Measurements from ENCODE around the gene FBXW8. TPM values are rescaled to one million over a fixed set of nuclear protein-coding genes. Genes with fewer than 3 reads are reported as not detected.

The FBXW8 gene
- total RNA-seq, 6 experiments from 2014 or later: 4.5 to 9.6 (median 6.3) TPM

DNA sequence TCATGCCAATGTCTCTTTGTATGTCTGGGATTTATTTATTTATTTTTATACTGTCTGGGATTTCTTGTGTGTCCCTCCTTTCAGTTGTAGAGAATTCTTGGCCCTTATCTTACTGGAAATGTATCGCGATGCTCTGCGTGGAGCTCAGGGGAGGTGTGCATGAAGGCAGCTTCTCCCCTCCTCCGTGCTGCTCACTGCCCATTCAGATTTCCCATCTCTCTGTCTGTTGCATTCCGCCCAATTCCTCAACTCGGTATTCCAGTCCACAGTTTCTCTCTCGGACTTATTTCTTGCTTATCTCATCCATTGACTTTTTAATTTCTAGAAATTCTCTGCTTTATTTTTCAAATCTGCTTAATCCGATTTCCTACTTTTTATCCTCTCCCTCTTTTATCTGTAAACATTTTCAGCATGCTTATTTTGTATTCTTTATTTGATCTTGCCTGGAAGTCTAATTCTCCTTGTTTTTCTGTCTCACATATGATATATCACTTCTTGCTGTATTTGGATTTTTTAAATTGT, 93.2 kb downstream of the FBXW8 start:
- ATAC-seq (no peak), DNase-seq (no peak)
- H3K4me3 ChIP-seq: no peak overlapping the region
- H3K9me3 ChIP-seq: no peaks in the 10 kb centered on the region
- intact Hi-C loops (cut with DNase I): no loop called here
- WGBS (ENCODE audit: insufficient coverage, low coverage, low lambda C conversion rate, missing lambda C conversion rate): 82% methylated on average over 7 of the region's 8 CpGs
- no peak for TF ChIP-seq POLR2A (IDR thresholded peaks at IDR 0.05)
- TF ChIP-seq, protein P1, sequence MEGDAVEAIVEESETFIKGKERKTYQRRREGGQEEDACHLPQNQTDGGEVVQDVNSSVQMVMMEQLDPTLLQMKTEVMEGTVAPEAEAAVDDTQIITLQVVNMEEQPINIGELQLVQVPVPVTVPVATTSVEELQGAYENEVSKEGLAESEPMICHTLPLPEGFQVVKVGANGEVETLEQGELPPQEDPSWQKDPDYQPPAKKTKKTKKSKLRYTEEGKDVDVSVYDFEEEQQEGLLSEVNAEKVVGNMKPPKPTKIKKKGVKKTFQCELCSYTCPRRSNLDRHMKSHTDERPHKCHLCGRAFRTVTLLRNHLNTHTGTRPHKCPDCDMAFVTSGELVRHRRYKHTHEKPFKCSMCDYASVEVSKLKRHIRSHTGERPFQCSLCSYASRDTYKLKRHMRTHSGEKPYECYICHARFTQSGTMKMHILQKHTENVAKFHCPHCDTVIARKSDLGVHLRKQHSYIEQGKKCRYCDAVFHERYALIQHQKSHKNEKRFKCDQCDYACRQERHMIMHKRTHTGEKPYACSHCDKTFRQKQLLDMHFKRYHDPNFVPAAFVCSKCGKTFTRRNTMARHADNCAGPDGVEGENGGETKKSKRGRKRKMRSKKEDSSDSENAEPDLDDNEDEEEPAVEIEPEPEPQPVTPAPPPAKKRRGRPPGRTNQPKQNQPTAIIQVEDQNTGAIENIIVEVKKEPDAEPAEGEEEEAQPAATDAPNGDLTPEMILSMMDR (IDR thresholded peaks at IDR 0.05): no peak
- H3K4me1 ChIP-seq: no peaks in the 10 kb centered on the region
- H3K27ac ChIP-seq: no peak overlapping the region
- no peaks in the 10 kb centered on the region for H3K27me3 ChIP-seq
- H3K36me3 ChIP-seq: peaks cover 0 to 5% (median under 1%) of the 10 kb centered on the region in 4 donors

DNA sequence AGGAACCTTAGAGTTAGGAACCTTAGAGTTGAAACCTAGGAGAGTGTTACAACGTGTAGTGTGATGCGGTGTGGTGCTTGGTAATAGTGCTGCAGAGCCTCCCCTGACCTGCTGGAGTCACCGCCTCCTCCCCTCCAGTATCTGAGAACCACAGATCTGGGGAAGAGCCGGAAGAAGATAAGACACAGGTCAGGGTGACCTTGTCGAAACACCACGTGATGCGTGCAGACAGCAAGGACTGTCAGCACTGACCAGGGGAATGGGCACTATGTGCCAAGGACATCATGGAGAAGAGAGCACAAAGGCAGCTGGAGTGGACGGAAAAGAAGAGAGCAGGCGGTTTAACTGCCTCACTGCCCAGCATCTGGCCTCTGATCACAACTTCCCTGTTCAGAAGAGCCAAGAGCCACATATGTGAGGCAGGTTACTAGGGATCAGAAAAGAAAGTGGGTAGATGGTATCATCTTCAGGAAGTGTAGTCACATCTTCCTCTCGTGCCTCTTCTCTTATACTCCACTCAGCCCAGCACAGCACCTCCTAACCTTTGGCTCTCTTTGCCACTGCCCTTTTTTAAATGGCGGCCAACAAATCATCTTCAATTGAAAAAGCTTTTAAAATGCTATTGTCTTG, 94.8 kb downstream of the FBXW8 start:
- TF ChIP-seq POLR2A (IDR thresholded peaks at IDR 0.05): no peak
- Histone ChIP-seq H3K4me1 (no peaks in the 10 kb centered on the region), H3K9me3 (no peaks in the 10 kb centered on the region), H3K4me3 (no peak overlapping the region), H3K27ac (no peak overlapping the region), H3K36me3 (peaks cover 0 to 5% (median under 1%) of the 10 kb centered on the region in 4 donors), H3K27me3 (no peaks in the 10 kb centered on the region)
- ATAC-seq (no peak), DNase-seq (no peak)
- 90% methylated on average over 8 of the region's 11 CpGs for WGBS (ENCODE audit: insufficient coverage, low coverage, low lambda C conversion rate, missing lambda C conversion rate)
- intact Hi-C loops (cut with DNase I): no loop called here

DNA sequence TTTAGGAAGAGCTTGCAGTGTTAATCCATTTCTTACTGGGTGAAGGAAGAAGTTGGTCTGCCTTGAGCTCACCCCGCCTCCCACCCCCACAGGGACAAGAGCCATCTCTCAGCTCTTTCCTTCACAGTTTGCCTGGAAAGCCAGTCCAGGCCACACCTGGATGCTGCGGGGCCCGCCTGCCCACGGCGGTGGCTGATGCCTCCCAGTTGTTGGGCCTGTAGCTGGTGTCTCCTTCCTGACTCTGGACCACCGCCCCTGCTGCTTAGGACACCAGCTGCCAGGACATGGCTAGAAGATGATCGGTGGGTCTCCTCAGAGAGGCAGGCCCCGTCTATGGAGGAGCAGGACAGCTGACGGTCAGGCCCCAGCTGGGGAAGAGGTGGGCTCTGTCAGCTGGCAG, 95.6 kb downstream of the FBXW8 start:
- WGBS (ENCODE audit: insufficient coverage, low coverage, low lambda C conversion rate, missing lambda C conversion rate): 91% methylated on average over 4 of the region's 9 CpGs
- H3K4me1 ChIP-seq: no peaks in the 10 kb centered on the region
- ATAC-seq (no peak), DNase-seq (no peak)
- H3K36me3 ChIP-seq: peaks cover 0 to 5% (median under 1%) of the 10 kb centered on the region in 4 donors
- TF ChIP-seq, protein P1 (IDR thresholded peaks at IDR 0.05): no peak
- no peak for TF ChIP-seq POLR2A (IDR thresholded peaks at IDR 0.05)
- no peak overlapping the region for H3K27ac ChIP-seq
- H3K9me3 ChIP-seq: no peaks in the 10 kb centered on the region
- intact Hi-C loops (cut with DNase I): no loop called here
- no peak overlapping the region for H3K4me3 ChIP-seq
- no peaks in the 10 kb centered on the region for H3K27me3 ChIP-seq

DNA sequence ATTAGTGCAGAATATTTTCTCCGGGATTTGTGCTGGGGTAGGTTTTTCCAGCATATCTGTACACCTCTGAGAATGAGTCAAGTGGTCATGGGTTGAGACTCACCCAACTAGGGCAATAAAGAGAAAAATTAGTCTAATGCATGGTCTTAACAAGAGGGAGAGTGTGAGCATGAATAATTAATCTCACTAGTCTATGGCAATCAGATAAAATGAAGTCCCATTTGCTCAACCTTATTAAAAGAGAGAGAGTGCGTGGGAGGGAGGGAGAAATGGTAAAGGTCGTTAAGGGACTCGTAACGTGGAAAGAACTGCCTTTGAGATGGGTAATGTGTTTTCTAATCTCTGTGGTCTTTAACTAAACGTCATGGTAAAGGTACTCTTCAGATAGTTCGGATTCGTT, 96.8 kb downstream of the FBXW8 start:
- DNase-seq (no peak), ATAC-seq (no peak)
- TF ChIP-seq, protein P1 (IDR thresholded peaks at IDR 0.05): no peak
- no peak for TF ChIP-seq POLR2A (IDR thresholded peaks at IDR 0.05)
- no peaks in the 10 kb centered on the region for H3K9me3 ChIP-seq
- intact Hi-C loops (cut with DNase I): no loop called here
- H3K27me3 ChIP-seq: no peaks in the 10 kb centered on the region
- no peak overlapping the region for H3K4me3 ChIP-seq
- no peaks in the 10 kb centered on the region for H3K4me1 ChIP-seq
- H3K27ac ChIP-seq: no peak overlapping the region
- peaks cover 0 to 5% (median 0%) of the 10 kb centered on the region in 4 donors for H3K36me3 ChIP-seq
- WGBS (ENCODE audit: insufficient coverage, low coverage, low lambda C conversion rate, missing lambda C conversion rate): 92% methylated on average over 8 of the region's 8 CpGs

DNA sequence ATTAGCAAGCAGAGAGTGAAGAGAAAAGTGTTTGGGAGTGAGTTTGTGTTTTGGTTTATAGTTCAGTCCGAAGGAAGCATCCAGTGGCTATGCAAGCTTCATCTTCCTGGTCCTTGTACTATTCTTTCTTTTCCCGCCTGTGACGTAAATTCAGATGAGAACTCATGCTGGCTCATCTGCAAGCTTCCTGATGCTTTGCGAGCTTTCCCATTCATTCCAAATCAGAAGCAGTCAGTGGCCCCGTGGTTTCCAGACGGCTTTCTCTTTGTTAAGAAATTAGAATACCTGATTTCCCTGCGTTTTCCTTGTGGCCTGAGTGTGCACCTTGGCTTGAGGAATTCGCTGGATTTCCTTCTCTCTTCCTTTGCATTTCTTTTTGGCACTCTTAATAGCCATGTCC, 99.0 kb downstream of the FBXW8 start:
- DNase-seq: no peak
- H3K9me3 ChIP-seq: no peaks in the 10 kb centered on the region
- H3K27ac ChIP-seq: no peak overlapping the region
- intact Hi-C loops (cut with DNase I): no loop called here
- H3K36me3 ChIP-seq: peaks cover 0 to 5% (median 0%) of the 10 kb centered on the region in 4 donors
- no peaks in the 10 kb centered on the region for H3K4me1 ChIP-seq
- no peak for TF ChIP-seq POLR2A (IDR thresholded peaks at IDR 0.05)
- TF ChIP-seq, protein P1 (IDR thresholded peaks at IDR 0.05): no peak
- no peaks in the 10 kb centered on the region for H3K27me3 ChIP-seq
- no peak overlapping the region for H3K4me3 ChIP-seq
- ATAC-seq: no peak
- 87% methylated on average over 8 of the region's 8 CpGs for WGBS (ENCODE audit: insufficient coverage, low coverage, low lambda C conversion rate, missing lambda C conversion rate)
